ENCODE data around the gene COMT.
A peak's percentile ranks its signal among the peaks of the same experiment; 100 is the strongest.

DNA sequence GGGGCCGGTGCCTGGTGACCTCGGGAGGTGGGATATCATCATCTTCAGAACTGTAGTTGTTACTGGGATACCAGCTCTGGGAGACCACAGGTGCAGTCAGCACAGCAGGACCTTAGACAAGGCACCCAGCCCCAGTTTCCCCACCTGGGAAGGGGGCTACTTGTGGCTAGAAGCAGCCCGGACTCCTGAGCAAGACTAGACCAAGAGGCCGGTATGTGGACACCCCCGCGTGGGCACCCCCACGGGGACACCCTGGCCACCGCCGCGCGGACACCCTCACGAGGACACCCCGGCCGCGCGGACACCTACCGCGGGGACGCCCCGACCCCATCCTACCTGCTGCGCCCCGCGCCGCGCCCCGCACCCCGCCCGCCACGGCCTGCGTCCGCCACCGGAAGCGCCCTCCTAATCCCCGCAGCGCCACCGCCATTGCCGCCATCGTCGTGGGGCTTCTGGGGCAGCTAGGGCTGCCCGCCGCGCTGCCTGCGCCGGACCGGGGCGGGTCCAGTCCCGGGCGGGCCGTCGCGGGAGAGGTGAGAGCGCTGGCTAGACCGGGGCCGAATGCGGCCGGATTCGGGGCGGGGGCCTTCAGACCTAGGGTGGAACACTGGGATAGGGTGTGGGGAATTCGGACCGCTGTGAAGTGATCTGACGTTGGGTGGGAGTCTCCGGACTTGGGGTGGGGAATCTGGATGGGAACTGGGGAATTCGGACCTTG is at the start of gene COMT, which contains the start of gene TXNRD2:
- TF ChIP-seq, protein P1, sequence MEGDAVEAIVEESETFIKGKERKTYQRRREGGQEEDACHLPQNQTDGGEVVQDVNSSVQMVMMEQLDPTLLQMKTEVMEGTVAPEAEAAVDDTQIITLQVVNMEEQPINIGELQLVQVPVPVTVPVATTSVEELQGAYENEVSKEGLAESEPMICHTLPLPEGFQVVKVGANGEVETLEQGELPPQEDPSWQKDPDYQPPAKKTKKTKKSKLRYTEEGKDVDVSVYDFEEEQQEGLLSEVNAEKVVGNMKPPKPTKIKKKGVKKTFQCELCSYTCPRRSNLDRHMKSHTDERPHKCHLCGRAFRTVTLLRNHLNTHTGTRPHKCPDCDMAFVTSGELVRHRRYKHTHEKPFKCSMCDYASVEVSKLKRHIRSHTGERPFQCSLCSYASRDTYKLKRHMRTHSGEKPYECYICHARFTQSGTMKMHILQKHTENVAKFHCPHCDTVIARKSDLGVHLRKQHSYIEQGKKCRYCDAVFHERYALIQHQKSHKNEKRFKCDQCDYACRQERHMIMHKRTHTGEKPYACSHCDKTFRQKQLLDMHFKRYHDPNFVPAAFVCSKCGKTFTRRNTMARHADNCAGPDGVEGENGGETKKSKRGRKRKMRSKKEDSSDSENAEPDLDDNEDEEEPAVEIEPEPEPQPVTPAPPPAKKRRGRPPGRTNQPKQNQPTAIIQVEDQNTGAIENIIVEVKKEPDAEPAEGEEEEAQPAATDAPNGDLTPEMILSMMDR (IDR thresholded peaks at IDR 0.05) = no peak
- peak in 1 of 2 donors; percentile 63 for TF ChIP-seq POLR2A (IDR thresholded peaks at IDR 0.05)
